Fibroblast of lung (primary cell): ENCODE measurements around the gene ABCG8. TPM values are rescaled to one million over a fixed set of nuclear protein-coding genes. Genes with fewer than 3 reads are reported as not detected.

ENCODE experiments used
- DNase-seq, 2 donors: peaks; one replicate each; pipeline versions ENCODE4 v3.0.0 to v3.0.0-alpha.2; 2010; ENCODE audit warnings: low read depth in 2 of 2
- H2AFZ ChIP-seq: 2 replicates; pipeline ENCODE4 v1.5.1; 2012; ENCODE audit warnings: low read length, control low read depth, inconsistent platforms
- H3K27ac ChIP-seq: 2 replicates; pipeline ENCODE4 v1.5.1; 2011; ENCODE audit warnings: low read length, control low read depth; ENCODE audit not compliant: insufficient read depth
- H3K27me3 ChIP-seq: 2 replicates; pipeline ENCODE4 v1.5.1; 2011; ENCODE audit warnings: mild to moderate bottlenecking, low read length; ENCODE audit not compliant: control insufficient read depth, insufficient read depth
- H3K36me3 ChIP-seq: 2 replicates; pipeline ENCODE4 v1.5.1; 2011; ENCODE audit warnings: low read length; ENCODE audit not compliant: control insufficient read depth, insufficient read depth
- H3K4me1 ChIP-seq: 2 replicates; pipeline ENCODE4 v1.5.1; 2011; ENCODE audit warnings: low read length; ENCODE audit not compliant: control insufficient read depth, insufficient read depth; ENCODE audit errors: extremely low read depth
- H3K4me2 ChIP-seq: 2 replicates; pipeline ENCODE4 v1.5.1; 2011; ENCODE audit warnings: low read length, control low read depth; ENCODE audit not compliant: insufficient read depth; ENCODE audit errors: extremely low read depth
- H3K4me3 ChIP-seq, 4 experiments: fragments of 200-600 bp in 1 of 4; sonication (generic) in 1 of 4; replicated peaks in 1 of 4; 2 replicates each; pipeline ENCODE4 v1.5.1; 2011 to 2016; ENCODE audit warnings: low read length in 4 of 4, low read depth in 3 of 4, mild to moderate bottlenecking in 3 of 4, control low read depth in 2 of 4, inconsistent platforms in 1 of 4, mixed read lengths in 1 of 4; ENCODE audit not compliant: insufficient read depth in 1 of 4; ENCODE audit errors: control extremely low read depth in 1 of 4
- H3K79me2 ChIP-seq: 2 replicates; pipeline ENCODE4 v1.5.1; 2012; ENCODE audit warnings: mild to moderate bottlenecking, low read length, inconsistent platforms; ENCODE audit not compliant: control insufficient read depth, insufficient read depth
- H3K9ac ChIP-seq: 2 replicates; pipeline ENCODE4 v1.5.1; 2011; ENCODE audit warnings: mild to moderate bottlenecking, low read length, control low read depth; ENCODE audit not compliant: insufficient read depth
- H3K9me3 ChIP-seq: 2 replicates; pipeline ENCODE4 v1.5.1; 2012; ENCODE audit warnings: low read depth, low read length; ENCODE audit not compliant: control insufficient read depth, insufficient read depth
- H4K20me1 ChIP-seq: 2 replicates; pipeline ENCODE4 v1.5.1; 2011; ENCODE audit warnings: low read length; ENCODE audit not compliant: control insufficient read depth, insufficient read depth; ENCODE audit errors: extremely low read depth
- EZH2 ChIP-seq: IDR thresholded peaks from 2 replicates; pipeline ENCODE4 v1.5.1; 2012; ENCODE audit warnings: low read length, control low read depth, mild to moderate bottlenecking; ENCODE audit errors: missing control alignments
- polyA plus RNA-seq, 2 donors: library from polyadenylated mRNA; depleted of rRNA in 1 of 2; stranded (reverse) in 1 of 2; unstranded in 1 of 2; fragments of >200 nt; gene quantifications; 2 replicates each; pipeline ENCODE4 v1.2.1, GENCODE V29; 2011 to 2012; ENCODE audit warnings: missing spikeins in 1 of 2
- total RNA-seq: library from RNA; depleted of rRNA; stranded (reverse); fragments of >200 nt; gene quantifications from 2 replicates; pipeline ENCODE4 v1.2.1, GENCODE V29; 2014
- TF ChIP-seq, protein P1 (sequence below), 2 donors: IDR thresholded peaks in 1 of 2; conservative IDR thresholded peaks in 1 of 2; 1 replicate in 1 of 2; 2 replicates in 1 of 2; pipeline ENCODE4 v1.5.1; 2011 to 2012; ENCODE audit warnings: low read length in 2 of 2, control low read depth in 1 of 2, inconsistent platforms in 1 of 2, low read depth in 1 of 2, mild to moderate bottlenecking in 1 of 2

ABCG8 gene
- total and polyA plus RNA-seq, 2 donors (not counting 1 experiment from before 2014, with no cell fraction given) = not detected

DNA sequence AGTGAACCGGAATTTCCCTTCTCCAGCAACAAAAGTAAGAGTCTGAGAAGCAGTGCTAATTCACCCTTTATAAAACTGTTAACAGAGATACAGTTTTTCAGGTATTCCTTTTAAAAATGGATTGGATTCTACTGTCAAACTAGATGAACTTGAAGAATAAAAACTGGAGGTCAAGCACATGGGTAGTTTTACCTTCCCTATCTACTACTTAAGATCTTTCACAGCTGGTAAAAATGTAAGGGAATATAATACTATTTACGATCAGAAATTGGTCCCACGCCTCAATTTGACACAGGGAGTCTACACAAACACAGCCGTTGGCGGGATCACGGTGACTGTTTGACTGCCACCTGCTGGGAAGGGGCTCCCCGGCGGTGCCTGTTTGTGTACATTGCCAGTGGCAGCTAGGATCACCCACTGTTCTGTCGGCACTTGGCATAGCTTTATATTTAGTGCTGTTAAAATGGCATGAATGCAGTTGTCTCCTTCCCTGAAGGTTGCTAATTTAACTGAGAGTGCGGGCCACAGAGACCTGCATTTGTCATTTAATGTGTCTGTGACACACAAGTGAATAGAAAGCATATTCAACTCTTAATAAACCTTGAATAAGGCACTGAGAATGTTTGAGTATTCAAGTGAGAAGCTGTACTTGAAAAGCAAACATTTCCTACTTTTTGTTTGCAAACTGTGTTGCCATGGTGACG is 59.5 kb downstream of the ABCG8 start:
- Histone ChIP-seq H3K4me2 (no peak overlapping the region), H3K27ac (peak overlapping the region; percentile 23), H3K4me1 (no peaks in the 10 kb centered on the region), H3K9me3 (no peaks in the 10 kb centered on the region), H3K9ac (no peak overlapping the region), H3K27me3 (no peaks in the 10 kb centered on the region), H3K79me2 (no peaks in the 10 kb centered on the region), H2AFZ (no peak overlapping the region), H3K4me3 (no peak overlapping the region), H3K36me3 (peaks cover 5% of the 10 kb centered on the region), H4K20me1 (no peaks in the 10 kb centered on the region)
- peak in 1 of 2 donors; percentile 19 for DNase-seq
- no peak for TF ChIP-seq EZH2
- TF ChIP-seq, protein P1, sequence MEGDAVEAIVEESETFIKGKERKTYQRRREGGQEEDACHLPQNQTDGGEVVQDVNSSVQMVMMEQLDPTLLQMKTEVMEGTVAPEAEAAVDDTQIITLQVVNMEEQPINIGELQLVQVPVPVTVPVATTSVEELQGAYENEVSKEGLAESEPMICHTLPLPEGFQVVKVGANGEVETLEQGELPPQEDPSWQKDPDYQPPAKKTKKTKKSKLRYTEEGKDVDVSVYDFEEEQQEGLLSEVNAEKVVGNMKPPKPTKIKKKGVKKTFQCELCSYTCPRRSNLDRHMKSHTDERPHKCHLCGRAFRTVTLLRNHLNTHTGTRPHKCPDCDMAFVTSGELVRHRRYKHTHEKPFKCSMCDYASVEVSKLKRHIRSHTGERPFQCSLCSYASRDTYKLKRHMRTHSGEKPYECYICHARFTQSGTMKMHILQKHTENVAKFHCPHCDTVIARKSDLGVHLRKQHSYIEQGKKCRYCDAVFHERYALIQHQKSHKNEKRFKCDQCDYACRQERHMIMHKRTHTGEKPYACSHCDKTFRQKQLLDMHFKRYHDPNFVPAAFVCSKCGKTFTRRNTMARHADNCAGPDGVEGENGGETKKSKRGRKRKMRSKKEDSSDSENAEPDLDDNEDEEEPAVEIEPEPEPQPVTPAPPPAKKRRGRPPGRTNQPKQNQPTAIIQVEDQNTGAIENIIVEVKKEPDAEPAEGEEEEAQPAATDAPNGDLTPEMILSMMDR (conservative IDR thresholded peaks at IDR 0.05 in 1 of 2, IDR thresholded peaks at IDR 0.05 in 1 of 2; ENCODE audit: low read depth in 1 of 2, low read length in 2 of 2) = peak; percentile 21 to 35

DNA sequence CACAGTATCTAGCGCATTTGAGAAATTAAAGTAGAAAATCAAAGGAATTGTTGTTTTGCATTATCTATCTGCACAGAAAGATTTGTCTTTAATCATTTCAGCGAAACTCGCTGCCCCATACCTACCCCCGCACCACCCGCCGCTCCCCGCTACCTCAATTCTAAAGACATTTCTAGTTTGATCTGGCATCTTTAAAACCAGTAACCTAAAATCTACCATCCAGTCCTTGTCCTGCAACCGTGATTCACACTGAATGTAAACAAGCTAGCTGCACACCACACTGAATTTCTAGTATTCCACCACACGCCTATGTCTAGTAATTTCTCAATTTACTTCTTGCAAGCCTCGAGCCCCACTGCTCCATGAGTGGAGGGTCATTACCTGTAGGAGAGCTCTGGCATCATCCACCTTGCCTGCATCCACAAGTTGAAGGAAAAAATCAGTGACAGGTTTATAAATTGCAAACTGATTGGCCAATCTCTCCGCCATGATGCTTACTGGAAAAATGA is 60.1 kb downstream of the ABCG8 start:
- no peaks in the 10 kb centered on the region for H4K20me1 ChIP-seq
- H3K9me3 ChIP-seq = no peaks in the 10 kb centered on the region
- H3K27me3 ChIP-seq = no peaks in the 10 kb centered on the region
- DNase-seq = no peak
- no peaks in the 10 kb centered on the region for H3K79me2 ChIP-seq
- TF ChIP-seq, protein P1 (conservative IDR thresholded peaks at IDR 0.05 in 1 of 2, IDR thresholded peaks at IDR 0.05 in 1 of 2; ENCODE audit: low read depth in 1 of 2, low read length in 2 of 2) = no peak
- TF ChIP-seq EZH2 = no peak
- peaks cover 5% of the 10 kb centered on the region for H3K36me3 ChIP-seq
- no peak overlapping the region for H2AFZ ChIP-seq
- H3K4me2 ChIP-seq = no peak overlapping the region
- H3K4me3 ChIP-seq = no peak overlapping the region
- peak overlapping the region; percentile 23 for H3K27ac ChIP-seq
- H3K9ac ChIP-seq = no peak overlapping the region
- no peaks in the 10 kb centered on the region for H3K4me1 ChIP-seq

DNA sequence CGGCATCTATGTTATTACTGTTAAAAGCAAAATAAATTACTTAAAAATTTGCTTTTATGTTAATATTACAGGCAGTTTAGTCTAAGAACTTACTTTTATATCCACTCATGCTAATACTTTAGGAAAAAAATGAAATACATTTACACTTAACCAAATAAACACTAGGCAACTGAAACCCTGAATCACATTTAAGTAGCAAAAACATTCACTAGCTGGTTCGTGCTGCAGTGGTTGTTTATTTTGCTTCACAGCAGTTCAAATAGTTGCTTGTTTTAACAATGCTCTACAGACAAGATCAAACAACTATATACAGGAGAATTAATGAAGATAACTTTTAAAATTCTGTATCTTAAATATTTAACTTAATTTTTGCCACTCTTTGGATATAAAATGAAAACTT is 60.8 kb downstream of the ABCG8 start:
- Histone ChIP-seq H3K9me3 (no peaks in the 10 kb centered on the region), H3K4me1 (no peaks in the 10 kb centered on the region), H3K27ac (no peak overlapping the region), H2AFZ (no peak overlapping the region), H3K4me2 (no peak overlapping the region), H3K79me2 (no peaks in the 10 kb centered on the region), H3K27me3 (no peaks in the 10 kb centered on the region), H3K4me3 (no peak overlapping the region), H3K9ac (no peak overlapping the region), H4K20me1 (no peaks in the 10 kb centered on the region), H3K36me3 (peaks cover 5% of the 10 kb centered on the region)
- DNase-seq = no peak
- no peak for TF ChIP-seq EZH2
